ENCODE results near the gene PSME1.

PSME1 gene

DNA sequence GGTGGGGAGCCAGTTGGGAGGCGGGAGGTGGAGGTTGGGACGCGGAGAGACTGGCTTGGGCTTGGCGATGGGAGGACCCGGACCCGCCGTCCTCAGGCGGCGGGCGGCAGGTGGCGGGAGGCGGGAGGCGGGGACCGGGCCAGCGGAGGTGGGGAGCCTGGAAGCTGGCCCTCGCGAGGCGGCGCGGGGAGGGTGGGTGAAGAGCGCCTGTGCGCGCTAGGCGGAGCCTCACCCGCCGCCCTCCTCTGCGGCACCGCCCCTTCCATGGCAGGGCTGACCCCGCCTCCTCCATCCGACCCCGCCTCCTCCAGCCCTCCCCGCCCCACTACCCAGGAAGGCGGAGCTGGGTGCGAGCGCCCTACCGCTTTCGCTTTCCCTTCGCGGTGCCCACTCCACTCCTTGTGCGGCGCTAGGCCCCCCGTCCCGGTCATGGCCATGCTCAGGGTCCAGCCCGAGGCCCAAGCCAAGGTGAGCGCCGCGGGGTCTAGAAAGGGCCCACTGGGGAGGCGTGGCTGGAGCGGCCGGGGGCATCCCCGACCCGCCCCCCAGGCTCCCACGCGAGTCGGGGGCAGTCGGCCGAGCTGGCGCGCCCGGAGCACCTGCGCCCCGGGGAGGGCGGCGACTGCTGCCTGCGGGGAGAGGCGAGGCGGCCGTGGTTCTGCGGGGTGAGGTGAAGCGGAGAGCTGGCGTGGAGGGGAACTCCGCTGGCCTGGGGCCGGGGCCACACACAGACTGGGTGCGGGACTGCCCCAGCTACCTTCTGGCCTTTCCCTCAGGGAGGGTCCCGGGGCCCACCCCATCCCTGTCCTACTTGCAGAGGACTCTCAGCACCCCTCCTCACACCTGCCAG is at the start of gene PSME1:
PSME1 (plus strand) TSS at position 361 of the 850 bp plus-strand sequence; CDS start at position 430, 69 bp downstream.
- H4K20me1 ChIP-seq (ENCODE audit: low read depth, low read length) = no peaks in the 10 kb centered on the region

GRCh38 chr14:24087004-24087403 is 49.0 kb upstream of the PSME1 start:
- Histone ChIP-seq H3F3A (ENCODE audit: insufficient read depth) (0 out of 2 replicates have a peak, but pooled peaks cover 2% of the 10 kb centered on the region), H3K9me3 (ENCODE audit: insufficient read depth, low read length) (no peaks in the 10 kb centered on the region), H3K79me2 (ENCODE audit: insufficient read depth, low read length) (no peaks in the 10 kb centered on the region), H3K27me3 (ENCODE audit: low read length) (no peaks in the 10 kb centered on the region), H4K20me1 (ENCODE audit: low read depth, low read length) (no peaks in the 10 kb centered on the region), H3K9ac (ENCODE audit: low read length) (no peak overlapping the region), H3K4me3 (ENCODE audit: insufficient read depth, low read length, poor library complexity, severe bottlenecking) (no peak overlapping the region), H3K4me2 (ENCODE audit: low read depth, low read length, poor library complexity, severe bottlenecking) (no peak overlapping the region), H2AFZ (ENCODE audit: low read depth, low read length, severe bottlenecking) (no peak overlapping the region), H3K27ac (ENCODE audit: low read depth, low read length) (no peak overlapping the region), H3K36me3 (ENCODE audit: low read length) (no peaks in the 10 kb centered on the region), H3K9me2 (replicated peaks; ENCODE audit: insufficient read depth, low read length) (no peaks in the 10 kb centered on the region)
- no peak for TF ChIP-seq CTCF (IDR thresholded peaks at IDR 0.05; ENCODE audit: insufficient read depth, low read length, poor library complexity, severe bottlenecking)
- TF ChIP-seq EZH2phosphoT487 (conservative IDR thresholded peaks at IDR 0.05; ENCODE audit: low read length) = no peak

More for the DNA sequence above, at the start of gene PSME1:
- Histone ChIP-seq H3K9ac (ENCODE audit: low read length) (peak within 1 kb of the TSS; percentile 89), H3K27me3 (ENCODE audit: low read length) (no peaks in the 10 kb centered on the region), H3K27ac (ENCODE audit: low read depth, low read length) (peak within 1 kb of the TSS; percentile 73), H3K79me2 (ENCODE audit: insufficient read depth, low read length) (peaks cover 20% of the 10 kb centered on the region), H3K9me2 (replicated peaks; ENCODE audit: insufficient read depth, low read length) (no peaks in the 10 kb centered on the region), H3F3A (ENCODE audit: insufficient read depth) (peaks cover 35% of the 10 kb centered on the region), H3K36me3 (ENCODE audit: low read length) (no peaks in the 10 kb centered on the region), H2AFZ (ENCODE audit: low read depth, low read length, severe bottlenecking) (peak within 1 kb of the TSS; percentile 74), H3K4me2 (ENCODE audit: low read depth, low read length, poor library complexity, severe bottlenecking) (peak within 1 kb of the TSS; percentile 79), H3K9me3 (ENCODE audit: insufficient read depth, low read length) (no peaks in the 10 kb centered on the region), H3K4me3 (ENCODE audit: insufficient read depth, low read length, poor library complexity, severe bottlenecking) (peak within 1 kb of the TSS; percentile 85)
- no peak for TF ChIP-seq EZH2phosphoT487 (conservative IDR thresholded peaks at IDR 0.05; ENCODE audit: low read length)
- TF ChIP-seq CTCF (IDR thresholded peaks at IDR 0.05; ENCODE audit: insufficient read depth, low read length, poor library complexity, severe bottlenecking) = no peak

- Histone ChIP-seq H3K4me3 (ENCODE audit: insufficient read depth, low read length, poor library complexity, severe bottlenecking) (no peak overlapping the region), H3K27me3 (ENCODE audit: low read length) (no peaks in the 10 kb centered on the region), H4K20me1 (ENCODE audit: low read depth, low read length) (no peaks in the 10 kb centered on the region), H3F3A (ENCODE audit: insufficient read depth) (peaks cover 3% of the 10 kb centered on the region; the same call in 1 of the 2 replicates), H3K4me2 (ENCODE audit: low read depth, low read length, poor library complexity, severe bottlenecking) (no peak overlapping the region), H3K9ac (ENCODE audit: low read length) (no peak overlapping the region), H3K9me2 (replicated peaks; ENCODE audit: insufficient read depth, low read length) (no peaks in the 10 kb centered on the region), H3K79me2 (ENCODE audit: insufficient read depth, low read length) (no peaks in the 10 kb centered on the region), H3K36me3 (ENCODE audit: low read length) (no peaks in the 10 kb centered on the region), H3K9me3 (ENCODE audit: insufficient read depth, low read length) (no peaks in the 10 kb centered on the region), H3K27ac (ENCODE audit: low read depth, low read length) (no peak overlapping the region), H2AFZ (ENCODE audit: low read depth, low read length, severe bottlenecking) (no peak overlapping the region)
- TF ChIP-seq CTCF (IDR thresholded peaks at IDR 0.05; ENCODE audit: insufficient read depth, low read length, poor library complexity, severe bottlenecking) = no peak
- no peak for TF ChIP-seq EZH2phosphoT487 (conservative IDR thresholded peaks at IDR 0.05; ENCODE audit: low read length)
Measured at GRCh38 chr14:24088095-24088494, 47.9 kb upstream of the PSME1 start.

Measured in SU-DHL-6 (cell line).